UCSD-AML1 (cell line): ENCODE results near the gene FBLN1.
"Not testable (repeated sequence)": the region's sequence is repeated elsewhere in the genome, so short reads cannot be mapped to it uniquely, and the experiment has no call there.

Experiments
- DNase-seq: peaks from one replicate; lab custom pipeline; 2025; ENCODE audit not compliant: unreplicated experiment; lab: John Stamatoyannopoulos, UW

FBLN1 gene

GRCh38 chr22:45582955-45583320 lies 80.3 kb downstream of the FBLN1 start:
- DNase-seq, result no peak

GRCh38 chr22:45583504-45583903 lies 80.8 kb downstream of the FBLN1 start:
- no peak for DNase-seq

- no peak for DNase-seq
These were observed 81.5 kb downstream of the FBLN1 start for GRCh38 chr22:45584121-45584570.

GRCh38 chr22:45584621-45585436 lies 82.1 kb downstream of the FBLN1 start:
- DNase-seq, result no peak

GRCh38 chr22:45585437-45585755 lies 82.7 kb downstream of the FBLN1 start:
- no peak for DNase-seq

GRCh38 chr22:45585946-45586540 lies 83.4 kb downstream of the FBLN1 start:
- DNase-seq, result no peak

GRCh38 chr22:45586651-45587405 lies 84.1 kb downstream of the FBLN1 start:
- no peak for DNase-seq

GRCh38 chr22:45587638-45588505 lies 85.2 kb downstream of the FBLN1 start:
- no peak for DNase-seq

- no peak for DNase-seq
These were observed 86.9 kb downstream of the FBLN1 start for GRCh38 chr22:45589556-45589955.

GRCh38 chr22:45590262-45590661 lies 87.6 kb downstream of the FBLN1 start:
- DNase-seq, result no peak

- not testable (repeated sequence) for DNase-seq
These were observed 89.0 kb downstream of the FBLN1 start for GRCh38 chr22:45591633-45592213.

GRCh38 chr22:45594123-45594941 lies 91.6 kb downstream of the FBLN1 start:
- DNase-seq, result no peak

GRCh38 chr22:45597460-45598192 lies 94.9 kb downstream of the FBLN1 start:
- DNase-seq, result no peak

GRCh38 chr22:45598596-45599217 lies 96.0 kb downstream of the FBLN1 start:
- DNase-seq, result no peak

GRCh38 chr22:45599836-45600577 lies 97.3 kb downstream of the FBLN1 start:
- DNase-seq, result no peak

- DNase-seq, result no peak
These were observed 98.4 kb downstream of the FBLN1 start for GRCh38 chr22:45600790-45601730.
